Lower leg skin (tissue), 3 donors: Measurements from ENCODE around the gene STAC.

Experiments
- CTCF ChIP-seq, 3 donors: fragments of 450-650 bp; IDR thresholded peaks; one replicate each; pipeline ENCODE4 v1.5.1; 2016; ENCODE audit warnings: antibody characterized with exemption in 3 of 3, mild to moderate bottlenecking in 3 of 3, moderate library complexity in 2 of 3
- POLR2A ChIP-seq, 2 donors: fragments of 450-650 bp; IDR thresholded peaks; one replicate each; pipeline ENCODE4 v1.6.1; 2016 to 2017; ENCODE audit warnings: antibody characterized with exemption in 2 of 2, mild to moderate bottlenecking in 1 of 2, moderate library complexity in 1 of 2

- TF ChIP-seq POLR2A (IDR thresholded peaks at IDR 0.05), result no peak
- TF ChIP-seq CTCF (IDR thresholded peaks at IDR 0.05), result no peak
These were observed 54.6 kb downstream of the STAC start for GRCh38 chr3:36434687-36435426.
